ENCODE measurements around the gene PLOD2. TPM values are rescaled to one million over a fixed set of nuclear protein-coding genes. Genes with fewer than 3 reads are reported as not detected.

Gene PLOD2
- total RNA-seq, 1 donor from 2014 or later = 23.7 TPM

DNA sequence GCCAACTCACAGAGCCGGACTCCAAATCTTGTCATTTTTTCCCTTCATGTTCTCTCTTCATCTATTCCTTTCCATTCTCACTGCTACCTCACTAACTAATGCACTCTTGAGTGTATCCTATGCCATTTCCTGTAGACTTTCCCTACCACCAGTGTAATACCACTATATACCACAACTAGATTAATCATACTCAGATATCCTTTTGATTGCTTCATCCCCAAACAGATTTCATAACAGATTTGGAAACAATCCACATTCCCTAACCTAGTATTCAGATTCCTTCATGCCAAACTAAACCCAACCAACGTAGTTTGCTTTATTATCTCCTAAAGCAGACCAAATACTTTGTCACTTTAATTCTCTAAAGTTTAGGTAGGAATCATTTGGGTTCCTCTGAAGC, 2.6 kb upstream of the PLOD2 start:
- Histone ChIP-seq H3K4me1 (peaks cover 13% of the 10 kb centered on the region), H3K36me3 (no peaks in the 10 kb centered on the region), H3K27me3 (no peaks in the 10 kb centered on the region), H3K27ac (no peak overlapping the region), H3K4me3 (no peak overlapping the region), H3K9me3 (no peaks in the 10 kb centered on the region)
- no peak for ATAC-seq
- intact Hi-C loops (cut with DNase I) = no loop called here
- TF ChIP-seq, protein P1, sequence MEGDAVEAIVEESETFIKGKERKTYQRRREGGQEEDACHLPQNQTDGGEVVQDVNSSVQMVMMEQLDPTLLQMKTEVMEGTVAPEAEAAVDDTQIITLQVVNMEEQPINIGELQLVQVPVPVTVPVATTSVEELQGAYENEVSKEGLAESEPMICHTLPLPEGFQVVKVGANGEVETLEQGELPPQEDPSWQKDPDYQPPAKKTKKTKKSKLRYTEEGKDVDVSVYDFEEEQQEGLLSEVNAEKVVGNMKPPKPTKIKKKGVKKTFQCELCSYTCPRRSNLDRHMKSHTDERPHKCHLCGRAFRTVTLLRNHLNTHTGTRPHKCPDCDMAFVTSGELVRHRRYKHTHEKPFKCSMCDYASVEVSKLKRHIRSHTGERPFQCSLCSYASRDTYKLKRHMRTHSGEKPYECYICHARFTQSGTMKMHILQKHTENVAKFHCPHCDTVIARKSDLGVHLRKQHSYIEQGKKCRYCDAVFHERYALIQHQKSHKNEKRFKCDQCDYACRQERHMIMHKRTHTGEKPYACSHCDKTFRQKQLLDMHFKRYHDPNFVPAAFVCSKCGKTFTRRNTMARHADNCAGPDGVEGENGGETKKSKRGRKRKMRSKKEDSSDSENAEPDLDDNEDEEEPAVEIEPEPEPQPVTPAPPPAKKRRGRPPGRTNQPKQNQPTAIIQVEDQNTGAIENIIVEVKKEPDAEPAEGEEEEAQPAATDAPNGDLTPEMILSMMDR (IDR thresholded peaks at IDR 0.05) = peak; percentile 23
- no peak for DNase-seq

DNA sequence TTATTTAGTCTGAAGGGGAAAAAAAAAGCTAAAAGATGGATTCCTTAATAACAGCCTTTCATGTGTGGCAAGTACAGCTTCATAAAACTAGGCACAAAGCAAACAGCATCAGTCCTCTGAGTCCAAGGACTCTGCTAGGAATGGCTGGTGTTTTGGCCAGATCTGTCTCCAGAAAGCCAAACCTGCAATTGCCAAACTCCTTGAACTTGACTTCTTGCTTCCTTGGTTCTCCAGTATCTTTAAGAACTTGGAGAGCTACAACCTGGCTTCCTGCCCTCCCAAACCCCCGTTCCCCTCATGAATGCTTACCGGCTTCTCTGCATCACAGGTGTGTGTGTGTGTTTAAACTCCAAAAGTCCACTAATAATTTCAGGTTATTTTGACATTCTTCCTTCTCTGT, 1.6 kb upstream of the PLOD2 start:
- no peak for ATAC-seq
- no peaks in the 10 kb centered on the region for H3K27me3 ChIP-seq
- intact Hi-C loops (cut with DNase I) = no loop called here
- H3K4me1 ChIP-seq = peaks cover 18% of the 10 kb centered on the region
- no peak overlapping the region for H3K27ac ChIP-seq
- no peak for DNase-seq
- no peaks in the 10 kb centered on the region for H3K9me3 ChIP-seq
- H3K36me3 ChIP-seq = no peaks in the 10 kb centered on the region
- TF ChIP-seq, protein P1 (IDR thresholded peaks at IDR 0.05) = no peak
- no peak overlapping the region for H3K4me3 ChIP-seq

DNA sequence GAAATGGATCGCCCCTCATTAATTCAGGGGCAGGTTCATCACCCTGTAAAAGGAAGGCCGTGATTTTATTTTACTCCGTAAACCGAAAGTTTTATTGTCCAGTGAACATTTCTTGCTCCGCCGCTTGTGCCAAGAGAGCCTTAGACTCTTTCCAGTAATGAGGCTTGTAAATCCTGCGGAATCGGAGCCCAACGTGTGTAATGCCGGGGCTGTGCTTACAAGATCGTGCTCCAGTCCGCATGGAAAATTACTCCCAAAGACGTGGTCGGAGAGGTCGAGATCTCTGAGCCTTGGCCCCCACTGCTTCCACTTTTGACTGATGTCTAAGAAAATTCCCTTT, 649 bp upstream of the PLOD2 start:
- peak overlapping the region; percentile 76 for H3K4me3 ChIP-seq
- H3K4me1 ChIP-seq = peaks cover 27% of the 10 kb centered on the region
- DNase-seq (no peak), ATAC-seq (peak; percentile 1)
- H3K36me3 ChIP-seq = no peaks in the 10 kb centered on the region
- TF ChIP-seq, protein P1 (IDR thresholded peaks at IDR 0.05) = no peak
- H3K27ac ChIP-seq = peak overlapping the region; percentile 93
- no peaks in the 10 kb centered on the region for H3K27me3 ChIP-seq
- no peaks in the 10 kb centered on the region for H3K9me3 ChIP-seq
- intact Hi-C loops (cut with DNase I) = no loop called here

DNA sequence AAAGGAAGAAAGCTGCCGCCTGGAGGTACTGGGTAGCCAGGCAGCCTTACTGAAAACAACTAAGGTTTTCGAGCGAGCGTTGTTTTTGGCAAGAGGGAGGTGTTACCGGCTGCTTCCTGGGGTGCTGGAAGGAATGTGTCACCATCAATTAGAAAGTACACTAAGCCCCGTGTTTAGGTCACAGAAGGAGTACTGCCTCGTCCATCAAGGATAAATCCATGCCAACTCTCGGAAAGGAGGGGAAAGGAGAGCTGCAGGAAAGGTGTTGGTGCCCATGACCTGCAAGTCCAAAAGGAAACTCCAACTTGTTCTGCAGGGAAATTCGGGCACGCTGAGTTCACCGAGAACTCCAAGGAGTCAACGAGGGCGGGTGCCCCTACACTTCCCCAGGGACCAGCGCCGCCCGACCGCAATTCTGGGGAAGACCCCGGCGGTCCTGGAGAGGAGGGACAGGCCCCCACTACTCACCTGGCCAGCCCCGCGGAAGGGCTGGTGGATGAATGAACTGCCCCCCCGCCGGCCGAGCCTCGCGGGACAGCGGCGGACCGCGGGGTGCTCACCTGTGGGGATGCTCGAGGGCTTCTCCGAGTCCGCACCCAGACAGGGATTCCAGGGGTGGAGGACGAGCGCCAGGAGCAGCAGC, 542 bp downstream of the PLOD2 start:
- H3K27ac ChIP-seq = peak overlapping the region; percentile 93
- H3K4me1 ChIP-seq = peaks cover 27% of the 10 kb centered on the region
- H3K4me3 ChIP-seq = peak overlapping the region; percentile 76
- intact Hi-C loops (cut with DNase I) = no loop called here
- no peaks in the 10 kb centered on the region for H3K9me3 ChIP-seq
- peak; percentile 66 for ATAC-seq
- H3K36me3 ChIP-seq = no peaks in the 10 kb centered on the region
- no peaks in the 10 kb centered on the region for H3K27me3 ChIP-seq
- TF ChIP-seq, protein P1 (IDR thresholded peaks at IDR 0.05) = peak; percentile 58
- peak; percentile 67 for DNase-seq

DNA sequence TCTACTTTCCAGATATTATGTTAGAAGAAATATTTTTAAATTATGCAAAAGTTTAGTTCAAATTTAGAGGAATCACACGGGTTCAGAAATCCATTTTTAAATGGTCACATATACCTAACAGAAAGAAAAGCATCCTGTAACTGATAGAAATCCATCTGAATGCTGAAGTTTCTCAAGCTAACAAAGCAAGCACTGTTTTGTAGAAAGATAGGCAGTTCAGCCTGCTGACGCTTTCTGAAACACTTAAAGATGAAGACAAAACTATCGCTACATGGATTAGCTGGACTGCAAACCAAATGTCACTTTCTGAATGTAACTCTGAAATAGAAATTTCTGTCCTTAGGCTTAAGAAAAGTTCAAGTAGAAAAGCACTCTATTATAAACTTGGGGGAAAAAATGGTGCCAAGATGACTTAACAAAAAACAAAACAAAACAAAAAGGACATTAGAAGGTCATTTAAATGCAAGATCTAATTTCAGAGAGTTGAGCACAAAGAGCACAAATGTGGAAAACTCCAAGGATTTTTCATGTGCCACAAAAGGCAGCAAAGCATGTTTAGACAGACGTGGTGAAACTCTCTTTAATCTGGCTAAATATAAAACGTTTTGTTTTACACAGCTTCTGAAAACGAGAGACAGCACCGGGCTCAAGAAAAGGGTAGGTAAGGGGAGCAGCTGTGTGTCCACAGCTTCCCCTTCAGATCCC, 1.2 kb downstream of the PLOD2 start:
- Histone ChIP-seq H3K27me3 (no peaks in the 10 kb centered on the region), H3K36me3 (no peaks in the 10 kb centered on the region), H3K27ac (peak overlapping the region; percentile 93), H3K9me3 (no peaks in the 10 kb centered on the region), H3K4me3 (peak overlapping the region; percentile 76), H3K4me1 (peaks cover 27% of the 10 kb centered on the region)
- ATAC-seq = no peak
- TF ChIP-seq, protein P1 (IDR thresholded peaks at IDR 0.05) = no peak
- intact Hi-C loops (cut with DNase I) = no loop called here
- no peak for DNase-seq

All from upper lobe of right lung (tissue), 1 donor.